CD4-positive, alpha-beta T cell (primary cell): ENCODE results near the gene BTRC. TPM values are rescaled to one million over a fixed set of nuclear protein-coding genes. Genes with fewer than 3 reads are reported as not detected.

Experiments
- ATAC-seq: fragments of 200-7000 bp; cut with Tn5 transposase; one replicate; pipeline ENCODE4 v1.10.0; 2022; ENCODE audit warnings: mild to moderate bottlenecking; ENCODE audit not compliant: poor library complexity
- CTCF ChIA-PET: fragments of 350-600 bp; sonication (Branson Sonifier 250); formaldehyde crosslinking; loops from one replicate; lab custom pipeline; 2021; ENCODE audit warnings: antibody characterized with exemption, inconsistent platforms; lab: Charles Lee
- POLR2A ChIA-PET: fragments of 350-600 bp; sonication (Branson Sonifier 250); formaldehyde crosslinking; loops from one replicate; lab custom pipeline; 2021; ENCODE audit warnings: antibody characterized with exemption, inconsistent platforms; lab: Charles Lee
- DNase-seq, 14 experiments: peaks; one replicate each; pipeline ENCODE4 v3.0.0-alpha.2; 2013 to 2020; ENCODE audit warnings: mixed read lengths in 2 of 14
- H3K27ac ChIP-seq, 2 donors: one replicate each; pipeline versions ENCODE4 v1.5.1 to v1.7.0; 2013; ENCODE audit warnings: low read length in 2 of 2, low read depth in 1 of 2, mild to moderate bottlenecking in 1 of 2
- H3K27me3 ChIP-seq, 2 experiments: 1 replicate in 1 of 2; 2 replicates in 1 of 2; pipeline versions ENCODE4 v1.6.1 to v1.7.0; 2013; ENCODE audit warnings: low read length in 2 of 2, control low read depth in 1 of 2, mild to moderate bottlenecking in 1 of 2, moderate library complexity in 1 of 2; ENCODE audit not compliant: insufficient read depth in 2 of 2, control insufficient read depth in 1 of 2
- H3K36me3 ChIP-seq: one replicate; pipeline ENCODE4 v1.6.1; 2013; ENCODE audit warnings: low read length, control low read depth; ENCODE audit not compliant: insufficient read depth
- H3K4me1 ChIP-seq: one replicate; pipeline ENCODE4 v1.6.1; 2013; ENCODE audit warnings: low read length, control low read depth; ENCODE audit not compliant: insufficient read depth
- H3K4me3 ChIP-seq: one replicate; pipeline ENCODE4 v1.5.1; 2013; ENCODE audit warnings: mild to moderate bottlenecking, low read length, moderate library complexity
- H3K9me3 ChIP-seq, 2 experiments: 1 replicate in 1 of 2; 2 replicates in 1 of 2; pipeline versions ENCODE4 v1.6.1 to v1.7.0; 2013; ENCODE audit warnings: low read length in 2 of 2, mild to moderate bottlenecking in 2 of 2, control low read depth in 1 of 2, moderate library complexity in 1 of 2; ENCODE audit not compliant: control insufficient read depth in 1 of 2, insufficient read depth in 1 of 2
- H3K27ac Mint-ChIP-seq: one replicate; pipeline ENCODE4 v1.8.0; 2020; ENCODE audit warnings: mixed read lengths
- H3K27me3 Mint-ChIP-seq: one replicate; pipeline ENCODE4 v1.8.0; 2021; ENCODE audit warnings: mixed read lengths
- H3K36me3 Mint-ChIP-seq: one replicate; pipeline ENCODE4 v1.8.0; 2021; ENCODE audit warnings: low read depth, mixed read lengths
- H3K4me1 Mint-ChIP-seq: one replicate; pipeline ENCODE4 v1.8.0; 2021; ENCODE audit warnings: low read depth, mixed read lengths
- H3K4me3 Mint-ChIP-seq: one replicate; pipeline ENCODE4 v1.8.0; 2020; ENCODE audit warnings: mild to moderate bottlenecking, mixed read lengths
- H3K9me3 Mint-ChIP-seq: one replicate; pipeline ENCODE4 v1.8.0; 2020; ENCODE audit warnings: mixed read lengths
- intact Hi-C, 2 experiments: fragments of 100-400 bp; cut with DNase I in 1 of 2; cut with micrococcal nuclease in 1 of 2; formaldehyde crosslinking; loops; one replicate each; pipeline versions ENCODE4 v1.15.1 to v1.9.0; 2023 to 2025; cut with DNase I, micrococcal nuclease
- total RNA-seq, 174 experiments: library from RNA in 2 of 174; stranded (reverse) in 2 of 174; gene quantifications; one replicate each; pipeline ENCODE4 v1.2.3 and lab custom pipeline; 2021 to 2026
- TF ChIP-seq, protein P1 (sequence below): fragments of 200-600 bp; IDR thresholded peaks from one replicate; pipeline ENCODE4 v1.8.0; 2022; ENCODE audit warnings: antibody characterized with exemption, mild to moderate bottlenecking

Gene BTRC
- total RNA-seq, 2 experiments from 2014 or later = 13.1 to 13.2 TPM

- ATAC-seq (no peak), DNase-seq (no peak)
- no peak overlapping the region for H3K27ac Mint-ChIP-seq
- H3K9me3 Mint-ChIP-seq = no peaks in the 10 kb centered on the region
- no peaks in the 10 kb centered on the region for H3K36me3 Mint-ChIP-seq
- no peak overlapping the region for H3K4me3 ChIP-seq
- H3K27ac ChIP-seq = no peak overlapping the region
- H3K4me1 ChIP-seq = no peaks in the 10 kb centered on the region
- H3K9me3 ChIP-seq = no peaks in the 10 kb centered on the region
- H3K27me3 ChIP-seq = peaks cover 0 to 2% of the 10 kb centered on the region in 2 experiments
- H3K4me3 Mint-ChIP-seq = no peak overlapping the region
- intact Hi-C loops = no loop called here
- ChIA-PET CTCF (no interaction called here), POLR2A (no interaction called here)
- H3K27me3 Mint-ChIP-seq = peaks cover 14% of the 10 kb centered on the region
- TF ChIP-seq, protein P1, sequence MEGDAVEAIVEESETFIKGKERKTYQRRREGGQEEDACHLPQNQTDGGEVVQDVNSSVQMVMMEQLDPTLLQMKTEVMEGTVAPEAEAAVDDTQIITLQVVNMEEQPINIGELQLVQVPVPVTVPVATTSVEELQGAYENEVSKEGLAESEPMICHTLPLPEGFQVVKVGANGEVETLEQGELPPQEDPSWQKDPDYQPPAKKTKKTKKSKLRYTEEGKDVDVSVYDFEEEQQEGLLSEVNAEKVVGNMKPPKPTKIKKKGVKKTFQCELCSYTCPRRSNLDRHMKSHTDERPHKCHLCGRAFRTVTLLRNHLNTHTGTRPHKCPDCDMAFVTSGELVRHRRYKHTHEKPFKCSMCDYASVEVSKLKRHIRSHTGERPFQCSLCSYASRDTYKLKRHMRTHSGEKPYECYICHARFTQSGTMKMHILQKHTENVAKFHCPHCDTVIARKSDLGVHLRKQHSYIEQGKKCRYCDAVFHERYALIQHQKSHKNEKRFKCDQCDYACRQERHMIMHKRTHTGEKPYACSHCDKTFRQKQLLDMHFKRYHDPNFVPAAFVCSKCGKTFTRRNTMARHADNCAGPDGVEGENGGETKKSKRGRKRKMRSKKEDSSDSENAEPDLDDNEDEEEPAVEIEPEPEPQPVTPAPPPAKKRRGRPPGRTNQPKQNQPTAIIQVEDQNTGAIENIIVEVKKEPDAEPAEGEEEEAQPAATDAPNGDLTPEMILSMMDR = no peak
- no peaks in the 10 kb centered on the region for H3K36me3 ChIP-seq
- no peaks in the 10 kb centered on the region for H3K4me1 Mint-ChIP-seq
Observed at GRCh38 chr10:101337836-101338235, 16.1 kb upstream of the BTRC start.

- intact Hi-C loops = no loop called here
- Mint-ChIP-seq H3K27ac (no peak overlapping the region), H3K4me1 (no peaks in the 10 kb centered on the region), H3K4me3 (no peak overlapping the region), H3K36me3 (no peaks in the 10 kb centered on the region), H3K27me3 (peaks cover 10% of the 10 kb centered on the region), H3K9me3 (no peaks in the 10 kb centered on the region)
- DNase-seq (no peak), ATAC-seq (no peak)
- TF ChIP-seq, protein P1 = no peak
- no peaks in the 10 kb centered on the region for H3K36me3 ChIP-seq
- H3K4me1 ChIP-seq = no peaks in the 10 kb centered on the region
- no peak overlapping the region for H3K27ac ChIP-seq
- ChIA-PET CTCF (no interaction called here), POLR2A (no interaction called here)
- no peaks in the 10 kb centered on the region for H3K27me3 ChIP-seq
- H3K9me3 ChIP-seq = no peaks in the 10 kb centered on the region
- H3K4me3 ChIP-seq = no peak overlapping the region
Observed at GRCh38 chr10:101341438-101341837, 12.5 kb upstream of the BTRC start.

DNA sequence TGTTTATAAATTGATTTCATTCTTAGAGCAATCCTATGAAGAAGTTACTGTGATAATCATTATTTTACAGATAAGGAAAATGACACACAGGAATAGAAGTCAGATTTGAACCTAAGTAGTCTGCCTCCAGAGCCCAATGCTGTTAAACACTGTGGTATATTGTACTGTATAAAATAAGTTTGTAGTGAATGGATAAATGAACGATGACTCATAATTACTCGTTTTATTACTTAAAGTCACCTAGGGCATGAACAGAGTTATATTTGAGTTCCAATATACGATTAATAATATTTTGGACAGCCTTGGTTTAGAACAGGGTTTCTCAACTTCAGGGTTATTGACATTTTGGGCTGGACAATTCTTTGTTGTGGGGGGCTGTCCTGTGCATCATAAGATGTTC lies 7.8 kb upstream of the BTRC start:
- no peaks in the 10 kb centered on the region for H3K36me3 Mint-ChIP-seq
- Histone ChIP-seq H3K27me3 (peaks cover 0 to 5% of the 10 kb centered on the region in 2 experiments), H3K36me3 (no peaks in the 10 kb centered on the region), H3K4me1 (no peaks in the 10 kb centered on the region), H3K4me3 (no peak overlapping the region), H3K27ac (no peak overlapping the region), H3K9me3 (no peaks in the 10 kb centered on the region)
- TF ChIP-seq, protein P1 = no peak
- DNase-seq (no peak), ATAC-seq (no peak)
- CTCF ChIA-PET = interaction anchor here (0.6 to 1.7 kb wide), 2 partner anchors 43 to 121 kb away, joined by 4 to 5 read pairs; no protein-coding TSS in a partner anchor
- H3K4me3 Mint-ChIP-seq = no peak overlapping the region
- POLR2A ChIA-PET = no interaction called here
- intact Hi-C loops = no loop called here
- H3K27me3 Mint-ChIP-seq = peaks cover 11% of the 10 kb centered on the region
- no peak overlapping the region for H3K27ac Mint-ChIP-seq
- H3K9me3 Mint-ChIP-seq = no peaks in the 10 kb centered on the region
- H3K4me1 Mint-ChIP-seq = no peaks in the 10 kb centered on the region
